ELF-1 (cell line): Measurements from ENCODE around the gene MOB3A.
"Not testable (repeated sequence)": the region's sequence is repeated elsewhere in the genome, so short reads cannot be mapped to it uniquely, and the experiment has no call there.

Experiments
- DNase-seq: peaks from one replicate; pipeline ENCODE4 v3.0.0-alpha.2; 2016; ENCODE audit warnings: low read depth, low spot score

MOB3A gene

DNA sequence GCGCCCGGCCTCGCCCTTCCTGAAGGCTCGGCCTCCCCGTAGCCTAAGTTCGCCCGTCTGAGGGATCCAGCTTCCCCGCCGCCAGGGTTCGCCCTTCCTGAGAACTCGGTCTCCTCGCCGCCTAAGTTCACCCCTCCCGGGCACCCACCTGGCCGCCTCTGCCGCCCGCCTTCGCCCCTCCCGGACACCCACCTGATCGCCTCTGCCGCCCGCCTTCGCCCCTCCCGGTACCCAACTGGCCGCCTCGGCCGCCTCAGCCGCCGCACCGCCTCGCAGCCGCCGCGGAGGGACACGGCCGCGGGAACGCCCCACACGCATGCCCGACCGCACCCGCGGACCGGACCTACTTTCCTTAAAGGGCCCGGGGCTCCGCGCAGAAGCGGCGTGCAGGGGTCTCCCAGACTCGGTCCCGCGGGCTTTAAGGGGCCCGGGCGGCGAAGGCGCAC, at the start of gene MOB3A:
Gene MOB3A (minus strand): TSS at position 293 of the 446 bp plus-strand sequence. CDS start 17,766 bp downstream, outside the sequence.
- DNase-seq, result no peak

DNA sequence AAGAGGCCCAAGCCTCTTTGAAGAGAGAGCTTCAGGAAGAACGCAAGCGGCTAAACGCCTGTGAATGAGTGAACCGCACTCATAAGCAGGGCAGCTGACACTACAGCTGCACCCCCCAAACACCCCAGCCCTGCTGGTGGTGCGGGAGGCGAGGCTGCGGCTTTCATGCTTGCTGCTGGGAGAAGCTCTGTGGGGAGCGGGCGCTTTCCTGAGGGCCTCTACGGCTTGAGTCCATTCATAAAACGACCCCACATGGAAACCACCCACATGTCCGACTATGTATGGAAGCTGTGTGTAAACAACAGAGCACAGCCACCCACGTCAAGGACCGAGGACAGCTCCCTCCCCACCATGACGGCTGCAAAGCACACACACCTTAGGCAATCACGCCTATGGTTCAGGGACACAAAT, 49.7 kb upstream of the MOB3A start:
- peak; percentile 36 for DNase-seq

DNA sequence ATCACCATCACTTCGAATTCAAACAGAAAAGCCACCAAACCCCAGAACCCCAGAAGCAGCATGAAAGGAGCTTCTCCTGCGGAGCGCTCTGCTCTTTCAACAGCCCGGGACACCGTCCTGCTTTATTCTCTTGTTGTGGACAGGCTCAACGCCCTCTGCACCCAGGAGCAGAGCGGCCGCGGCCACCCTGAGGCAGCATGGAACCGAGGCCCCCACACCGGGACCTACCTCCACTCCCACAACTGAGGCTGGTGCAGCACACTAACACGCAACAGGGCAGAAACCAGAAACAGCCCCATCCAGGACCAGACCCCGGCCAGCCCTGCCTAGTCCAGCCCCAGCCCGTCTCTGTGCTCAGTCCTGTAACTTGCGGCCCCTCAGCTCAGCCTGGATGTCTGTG, 48.1 kb upstream of the MOB3A start:
- no peak for DNase-seq

DNA sequence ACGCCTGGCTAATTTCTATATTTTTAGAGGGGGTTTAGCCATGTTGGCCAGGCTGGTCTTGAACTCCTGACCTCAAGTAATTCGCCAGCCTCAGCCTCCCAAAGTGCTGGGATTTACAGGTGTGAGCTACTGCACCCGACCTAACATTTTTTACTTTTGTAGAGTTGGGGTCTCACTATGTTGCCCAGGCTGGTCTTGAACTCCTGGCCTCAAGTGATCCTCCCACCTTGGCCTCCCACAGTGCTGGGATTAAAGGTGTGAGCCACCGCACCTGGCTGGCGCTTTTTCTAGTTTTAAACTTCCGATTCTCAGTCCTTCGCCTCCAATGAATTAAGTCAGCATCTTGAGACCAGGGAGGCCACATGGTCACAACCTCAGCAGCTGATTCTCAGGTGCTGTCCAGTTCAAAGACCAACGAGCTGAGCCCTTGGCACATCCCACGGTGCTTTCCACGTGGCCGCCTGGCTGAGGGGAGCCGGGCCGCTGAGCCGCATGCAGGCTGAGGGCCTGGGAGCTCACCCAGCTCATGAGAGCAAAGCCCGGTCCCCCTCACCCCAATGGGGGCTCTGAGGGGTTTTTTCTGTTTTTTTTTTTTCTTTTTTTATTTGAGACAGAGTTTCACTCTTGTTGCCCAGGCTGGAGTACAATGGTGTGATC, 46.2 kb upstream of the MOB3A start:
- no peak for DNase-seq

DNA sequence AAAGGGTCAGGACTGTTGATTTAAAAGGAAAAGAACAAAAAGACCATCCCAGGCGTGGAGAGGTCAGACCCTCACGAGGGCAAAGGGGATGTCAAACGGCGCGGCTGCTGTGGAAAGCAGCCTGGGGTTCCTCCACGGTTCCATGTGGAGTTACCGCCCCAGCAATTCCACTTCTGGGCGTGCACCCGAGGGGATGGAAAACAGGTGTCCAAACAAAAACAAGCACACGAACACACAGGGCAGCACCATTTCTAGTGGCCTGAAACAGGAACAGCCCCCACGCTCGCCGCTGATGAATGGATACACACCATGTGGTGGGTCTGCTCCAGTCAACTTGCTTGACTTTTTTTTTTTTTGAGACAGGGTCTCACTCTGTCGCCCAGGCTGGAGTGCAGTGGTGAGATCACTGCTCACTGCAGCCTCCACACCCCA, 44.0 kb upstream of the MOB3A start:
- DNase-seq, result no peak

DNA sequence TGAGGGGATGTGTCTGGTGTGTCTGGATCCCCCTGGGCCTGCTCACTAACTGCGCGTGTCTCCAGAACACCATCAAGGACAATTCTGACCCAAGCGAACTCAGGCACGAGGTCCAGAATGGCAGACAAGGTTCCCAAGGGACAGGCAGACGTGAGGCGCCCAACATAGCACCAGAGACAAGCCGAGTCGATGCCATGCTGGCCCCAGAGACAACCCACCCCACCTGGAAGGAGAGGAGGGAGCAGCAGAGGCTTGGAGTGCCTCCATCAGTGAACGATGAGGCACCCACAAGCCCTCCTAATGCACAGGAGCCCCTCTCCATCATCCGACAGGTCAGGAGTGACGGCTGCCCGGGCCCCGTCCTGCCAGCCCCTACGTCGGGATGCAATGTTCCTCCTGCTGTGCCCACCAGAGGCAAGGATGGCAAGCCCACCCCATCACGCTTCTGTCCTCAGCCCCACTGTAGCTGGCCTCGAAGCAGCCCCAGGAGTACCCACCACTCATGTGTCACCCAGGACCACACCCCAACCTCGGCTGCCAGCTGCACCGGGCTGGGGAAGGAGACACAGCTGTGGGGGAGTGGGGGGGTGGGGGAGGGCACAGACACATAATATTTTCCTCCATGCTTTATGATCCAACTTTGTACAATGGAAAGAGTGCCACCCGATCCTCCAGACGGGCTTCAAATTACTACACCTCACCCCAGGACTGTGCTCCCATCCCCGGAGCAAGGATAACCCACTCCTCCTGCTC, 43.4 kb upstream of the MOB3A start:
- no peak for DNase-seq

DNA sequence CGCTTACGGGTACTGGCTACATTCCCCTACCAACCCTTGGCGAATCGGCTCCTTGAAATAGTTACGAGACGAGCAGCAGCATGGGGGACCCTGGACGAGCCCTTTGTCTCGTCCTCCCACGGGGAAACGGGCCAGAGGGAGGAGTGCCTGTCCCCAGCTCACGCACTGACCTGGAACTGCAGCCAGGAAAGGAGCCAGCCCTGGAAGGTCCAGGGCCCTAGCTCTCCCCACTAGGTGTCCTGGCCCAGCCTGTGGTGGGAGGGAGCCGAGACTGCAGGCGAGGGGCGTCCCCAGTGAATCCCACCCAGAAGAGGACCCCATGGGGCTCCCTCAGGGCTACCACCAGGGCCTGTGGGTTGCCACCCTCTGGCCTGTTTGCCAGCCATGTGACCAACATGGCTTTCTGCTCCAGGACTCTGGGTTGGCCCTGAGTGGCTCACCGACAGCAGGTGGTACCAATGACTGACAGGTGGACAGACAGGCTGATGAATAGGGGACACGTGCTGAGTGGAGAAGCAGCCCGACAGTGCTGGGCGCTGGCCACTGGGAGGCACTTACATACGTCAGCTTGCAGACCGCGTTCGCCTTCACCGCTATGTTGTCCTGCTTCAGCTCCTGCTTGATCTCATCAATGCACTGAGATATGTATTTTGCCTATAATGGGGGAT, 42.1 kb upstream of the MOB3A start:
- DNase-seq, result no peak

DNA sequence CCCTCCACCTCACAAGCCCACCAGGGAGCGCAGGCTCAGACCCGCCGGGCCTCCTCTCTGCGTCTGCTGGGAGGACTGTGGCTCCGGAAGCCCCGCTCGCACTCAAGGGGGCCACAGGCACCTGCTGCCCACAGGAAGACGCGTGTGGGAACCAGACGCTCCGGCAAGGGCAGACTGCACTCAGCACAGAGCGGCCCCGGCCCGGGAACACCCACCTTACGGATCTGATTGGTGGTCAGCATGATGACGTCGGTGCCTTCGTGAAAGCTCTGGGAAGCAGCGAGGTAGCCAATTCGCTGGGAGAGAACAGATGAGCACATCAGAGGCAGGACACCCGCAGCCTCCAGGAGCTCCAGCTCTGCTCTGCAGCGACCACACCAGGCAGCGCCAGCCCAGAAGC, 40.7 kb upstream of the MOB3A start:
- peak; percentile 54 for DNase-seq

DNA sequence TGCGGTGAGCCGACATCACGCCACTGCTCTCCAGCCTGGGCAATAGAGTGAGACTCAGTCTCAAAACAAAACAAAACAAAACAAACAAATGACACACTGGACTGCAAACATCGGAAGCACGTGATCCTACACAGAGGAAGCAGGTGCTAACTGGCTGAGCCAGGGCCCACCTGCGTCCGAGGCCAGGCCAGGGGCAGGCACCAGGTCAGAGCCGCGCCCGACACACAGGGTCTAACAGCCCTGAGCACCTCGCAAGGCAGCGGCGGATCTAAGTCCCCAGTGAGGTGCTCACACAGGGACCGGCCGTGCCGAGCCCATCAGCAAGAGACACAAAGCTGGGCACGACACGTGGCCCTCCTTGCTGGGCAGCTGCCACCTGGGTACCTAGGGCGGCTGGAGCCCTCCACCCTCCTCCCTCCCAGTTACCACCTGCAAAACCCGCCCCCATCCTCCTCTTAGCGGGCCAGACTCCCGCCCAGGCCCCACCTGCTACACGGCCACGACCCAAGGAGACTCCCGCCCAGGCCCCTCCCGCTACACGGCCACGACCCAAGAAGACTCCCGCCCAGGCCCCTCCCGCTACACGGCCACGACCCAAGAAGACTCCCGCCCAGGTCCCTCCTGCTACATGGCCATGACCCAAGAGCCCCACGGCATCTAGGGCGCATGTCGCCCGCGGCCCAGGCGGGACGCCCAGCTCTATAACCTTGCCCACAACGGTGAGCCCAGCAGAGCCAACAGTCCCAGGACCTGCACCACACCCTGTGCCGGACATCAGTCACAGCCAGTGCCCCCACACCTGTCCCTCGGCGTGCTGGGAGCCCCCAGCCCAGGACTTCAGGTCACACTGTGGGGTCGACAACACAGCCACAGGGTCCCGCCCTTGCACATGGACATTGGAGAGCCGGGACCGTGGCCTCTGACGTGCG, 39.6 kb upstream of the MOB3A start:
- DNase-seq, result no peak

DNA sequence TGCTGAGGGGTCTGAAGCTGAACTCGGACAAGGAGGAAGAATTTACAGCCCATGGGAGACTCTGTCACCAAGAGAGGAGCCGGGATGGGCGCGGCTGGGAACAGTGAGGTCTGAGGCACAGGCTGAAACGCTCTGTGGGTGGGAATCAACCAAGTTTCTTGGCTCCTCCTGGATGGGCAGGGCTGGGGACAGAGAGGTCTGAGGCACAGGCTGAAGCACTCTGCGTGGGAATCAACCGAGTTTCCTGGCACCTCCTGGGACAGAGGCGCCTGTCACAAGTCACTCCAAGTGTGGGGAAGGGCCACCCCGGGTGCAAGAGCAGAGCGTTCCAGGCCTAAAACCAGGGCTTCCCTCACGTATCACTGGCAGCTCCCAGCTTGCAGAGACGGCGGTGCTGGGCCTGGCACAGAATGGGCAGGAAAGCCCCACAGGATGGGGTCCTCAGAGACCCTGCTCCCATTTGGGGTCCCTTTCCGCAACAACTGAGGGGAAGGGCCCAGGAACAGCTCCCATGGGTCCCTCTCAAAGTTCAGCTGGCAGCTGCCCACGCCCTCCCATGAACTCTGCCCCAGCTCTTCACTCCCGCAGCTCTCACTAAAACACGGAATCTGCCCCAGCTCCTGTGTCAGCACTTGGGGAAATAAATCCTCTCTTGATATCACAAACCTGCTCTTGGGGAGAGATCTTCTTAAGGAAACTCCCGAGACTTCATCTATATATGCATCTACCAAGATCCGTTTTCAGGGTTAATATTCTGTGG, 36.8 kb upstream of the MOB3A start:
- no peak for DNase-seq

DNA sequence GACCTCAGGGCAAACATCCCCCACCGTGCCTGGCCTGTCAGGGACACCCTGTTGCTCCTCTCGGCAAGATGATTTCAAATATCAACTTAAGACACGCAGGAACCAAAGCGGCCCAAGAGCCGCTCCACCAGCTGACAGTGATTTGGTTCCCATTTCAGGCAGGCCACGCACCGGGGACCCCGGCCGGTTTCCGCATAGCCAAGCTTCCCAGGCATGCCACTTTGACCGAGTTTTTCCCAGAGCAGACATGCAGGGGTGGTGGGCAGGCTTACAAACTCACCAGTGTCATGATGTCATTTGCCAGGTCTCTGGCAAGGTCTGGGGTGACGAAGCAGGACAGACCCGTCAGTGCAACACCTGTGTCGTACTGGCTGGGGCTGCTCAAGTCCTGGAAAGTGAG, 36.1 kb upstream of the MOB3A start:
- no peak for DNase-seq

DNA sequence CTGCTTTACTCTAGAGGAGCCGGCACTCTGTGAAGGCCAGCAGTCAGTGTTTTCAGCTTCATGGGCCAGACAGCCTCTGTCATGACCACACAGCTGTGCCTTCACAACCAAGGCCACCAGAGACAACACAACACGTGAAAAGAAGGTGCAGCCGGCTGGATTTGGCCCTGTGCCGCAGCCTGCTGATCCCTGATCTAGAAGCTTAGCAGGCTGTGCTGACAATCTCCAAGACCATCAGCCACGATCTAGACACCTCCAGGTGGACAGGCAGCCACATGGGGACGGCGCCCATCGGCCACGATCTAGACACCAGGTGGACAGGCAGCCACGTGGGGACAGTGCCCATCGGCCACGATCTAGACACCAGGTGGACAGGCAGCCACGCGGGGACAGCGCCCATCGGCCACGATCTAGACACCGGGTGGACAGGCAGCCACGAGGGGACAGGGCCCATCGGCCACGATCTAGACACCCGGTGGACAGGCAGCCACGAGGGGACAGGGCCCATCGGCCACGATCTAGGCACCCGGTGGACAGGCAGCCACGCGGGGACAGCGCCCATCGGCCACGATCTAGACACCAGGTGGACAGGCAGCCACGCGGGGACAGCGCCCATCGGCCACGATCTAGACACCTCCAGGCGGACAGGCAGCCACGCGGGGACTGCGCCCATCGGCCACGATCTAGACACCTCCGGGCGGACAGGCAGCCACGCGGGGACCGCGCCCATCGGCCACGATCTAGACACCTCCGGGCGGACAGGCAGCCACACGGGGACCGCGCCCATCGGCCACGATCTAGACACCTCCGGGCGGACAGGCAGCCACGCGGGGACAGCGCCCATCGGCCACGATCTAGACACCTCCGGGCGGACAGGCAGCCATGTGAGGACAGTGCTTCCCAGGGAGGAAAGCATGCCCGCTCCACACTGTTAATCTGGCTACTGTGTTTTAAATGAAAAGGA, 35.2 kb upstream of the MOB3A start:
- not testable (repeated sequence) for DNase-seq

DNA sequence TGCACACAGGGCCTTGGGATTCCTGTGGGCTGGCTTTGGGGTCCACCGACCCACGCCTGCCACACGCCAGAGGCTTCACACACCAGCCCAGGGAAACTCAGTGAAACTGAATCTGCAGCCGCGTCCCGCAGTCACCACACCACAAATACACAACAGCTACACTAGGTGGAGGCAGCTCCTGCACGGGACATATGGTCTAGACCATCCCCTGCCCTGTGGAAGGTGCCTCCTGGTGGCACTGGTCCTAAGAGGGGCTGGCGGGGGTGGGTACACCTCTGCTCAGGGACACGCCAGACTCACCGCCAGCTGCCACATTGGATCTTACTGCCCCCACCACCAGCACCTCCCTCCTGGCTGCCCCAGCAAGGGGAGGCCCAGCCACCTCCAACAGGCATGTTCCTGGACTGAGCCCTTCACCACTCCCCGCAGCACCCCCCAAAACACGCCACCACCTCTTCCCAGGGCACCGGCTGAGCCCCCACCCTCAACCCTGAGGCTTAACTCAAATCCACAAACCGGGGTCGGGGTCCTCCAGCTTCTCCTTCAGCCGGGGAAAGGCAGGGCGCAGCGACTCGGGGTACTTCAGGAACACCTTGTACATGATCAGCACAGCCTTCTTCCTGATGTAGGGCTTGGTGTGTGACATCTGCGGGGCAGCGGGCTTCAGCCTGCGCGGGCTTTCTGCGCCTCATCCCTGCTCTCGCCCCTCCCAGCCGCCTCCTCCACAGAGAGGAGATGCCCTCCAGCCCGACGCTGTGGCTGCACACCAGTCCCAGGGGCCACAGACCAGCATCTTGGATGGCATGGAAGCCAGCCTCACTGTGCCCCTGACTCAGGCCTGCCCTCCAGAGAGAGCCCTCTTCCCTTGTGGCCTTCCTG, 34.0 kb upstream of the MOB3A start:
- DNase-seq, result no peak

DNA sequence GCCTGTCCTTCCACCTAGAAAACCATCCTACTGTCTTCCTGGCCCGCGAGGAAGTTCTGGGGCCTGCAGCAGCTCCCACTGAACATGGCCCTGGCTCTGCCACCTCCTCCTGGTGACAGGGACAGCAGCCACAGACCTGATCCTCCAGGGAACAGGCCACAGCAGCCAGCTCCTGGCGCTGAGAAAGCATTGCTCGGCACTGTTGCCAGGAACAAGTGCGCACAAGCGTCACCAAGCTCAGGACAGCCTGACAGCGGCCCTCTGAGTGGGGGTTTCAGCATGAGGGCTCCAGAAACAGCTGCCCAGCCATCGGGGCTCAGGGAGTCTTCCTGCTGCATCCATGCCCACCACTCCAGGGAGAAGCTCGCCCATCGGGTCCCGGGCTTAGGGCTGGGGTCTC, 33.4 kb upstream of the MOB3A start:
- no peak for DNase-seq

DNA sequence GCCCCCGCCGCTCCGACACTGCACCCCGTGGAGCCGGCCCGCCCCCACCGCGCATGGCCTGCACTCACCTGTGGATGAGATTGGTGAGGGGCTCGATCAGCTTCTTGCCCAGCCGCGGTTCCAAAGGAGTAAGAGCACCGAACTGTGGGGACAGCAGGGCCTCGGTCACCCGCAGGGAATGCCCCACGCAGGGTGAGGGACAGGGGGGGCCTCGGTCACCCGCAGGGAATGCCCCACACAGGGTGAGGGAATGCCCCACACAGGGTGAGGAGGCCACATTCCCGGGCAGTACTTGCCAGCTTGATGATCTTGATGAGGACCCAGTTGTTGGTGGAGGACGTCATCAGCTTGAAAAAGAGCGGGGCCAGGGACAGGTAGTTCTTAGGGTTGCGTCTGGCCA, 32.9 kb upstream of the MOB3A start:
- no peak for DNase-seq

DNA sequence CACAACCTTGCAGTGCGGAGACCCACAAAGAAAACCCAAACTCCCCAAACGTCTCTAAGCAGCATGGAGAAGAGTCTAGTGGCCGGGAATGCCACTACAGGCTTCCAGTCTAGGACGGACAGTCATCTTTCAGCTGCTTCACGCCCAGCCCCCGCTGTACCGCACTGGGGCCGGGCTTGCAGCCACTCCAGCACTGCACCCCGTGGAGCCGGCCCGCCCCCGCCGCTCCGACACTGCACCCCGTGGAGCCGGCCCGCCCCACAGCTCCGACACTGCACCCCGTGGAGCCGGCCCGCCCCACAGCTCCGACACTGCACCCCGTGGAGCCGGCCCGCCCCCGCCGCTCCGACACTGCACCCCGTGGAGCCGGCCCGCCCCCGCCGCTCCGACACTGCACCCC, 32.1 kb upstream of the MOB3A start:
- not testable (repeated sequence) for DNase-seq

DNA sequence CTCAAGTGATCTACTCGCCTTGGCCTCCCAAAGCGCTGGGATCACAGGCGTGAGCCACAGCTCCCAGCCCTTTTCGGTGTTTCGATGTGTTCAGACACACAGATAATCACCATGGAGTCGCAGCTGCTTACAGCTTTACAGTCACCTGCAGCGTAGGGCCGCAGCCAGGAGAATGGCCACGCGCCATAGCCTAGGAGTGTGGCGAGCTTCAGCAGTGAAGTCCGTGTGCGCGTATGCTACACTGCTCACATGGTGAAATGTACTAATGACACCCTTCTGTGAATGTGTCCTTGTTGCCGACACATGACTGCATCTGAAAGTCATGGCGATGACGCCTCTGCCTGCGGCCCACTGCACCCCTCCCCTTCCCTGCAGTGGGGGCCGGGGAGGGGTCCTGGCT, 31.6 kb upstream of the MOB3A start:
- DNase-seq, result no peak

DNA sequence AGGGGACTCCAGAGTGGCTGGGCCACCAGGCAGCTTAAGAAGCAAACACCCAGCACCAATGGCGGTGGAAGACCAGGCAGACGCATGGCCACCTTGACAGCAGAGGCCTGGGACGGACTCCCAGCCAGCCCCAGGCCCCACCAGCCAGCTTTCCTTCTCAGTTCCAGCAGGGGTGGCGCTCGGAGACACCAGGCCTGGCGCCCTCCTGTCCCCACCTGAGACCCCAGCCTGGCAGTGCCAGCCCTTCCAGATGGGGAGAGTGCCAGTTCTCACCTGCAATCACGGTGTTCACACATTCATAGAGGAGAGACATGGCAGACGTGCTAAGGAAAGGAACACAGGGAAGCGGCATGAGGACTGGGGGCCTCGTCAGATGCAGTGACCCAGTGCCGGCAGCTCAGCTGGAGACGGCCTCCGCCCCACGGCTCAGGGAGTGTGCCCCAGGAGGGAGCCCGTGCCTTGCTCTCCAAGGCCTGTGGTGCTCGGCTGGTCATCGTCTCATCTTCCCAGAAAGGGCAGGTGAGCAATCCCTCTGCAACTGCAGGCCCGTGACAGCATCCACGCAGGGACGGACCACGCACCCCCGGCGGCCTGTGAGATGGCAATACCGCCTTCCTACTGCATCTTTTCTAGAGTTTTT, 30.9 kb upstream of the MOB3A start:
- DNase-seq, result no peak
